NCI-H526 (cell line): ENCODE data around the gene RHOT1.
"Not testable (repeated sequence)": the region's sequence is repeated elsewhere in the genome, so short reads cannot be mapped to it uniquely, and the experiment has no call there.

Experiments
- DNase-seq, 2 experiments: peaks; one replicate each; lab custom pipeline; 2025; lab: John Stamatoyannopoulos, UW

RHOT1 gene

GRCh38 chr17:32124985-32125847 lies 17.1 kb upstream of the RHOT1 start:
- no peak for DNase-seq

- no peak for DNase-seq
These were observed 16.5 kb upstream of the RHOT1 start for GRCh38 chr17:32125848-32126153.

- DNase-seq, result no peak
These were observed 16.0 kb upstream of the RHOT1 start for GRCh38 chr17:32126325-32126724.

GRCh38 chr17:32126746-32127145 lies 15.6 kb upstream of the RHOT1 start:
- DNase-seq, result no peak

- DNase-seq, result peak; percentile 47 to 85
These were observed 15.0 kb upstream of the RHOT1 start for GRCh38 chr17:32127158-32127897.

GRCh38 chr17:32128470-32128869 lies 13.8 kb upstream of the RHOT1 start:
- DNase-seq, result not testable (repeated sequence)

GRCh38 chr17:32135497-32136117 lies 6.7 kb upstream of the RHOT1 start:
- peak in 1 of 2 experiments; percentile 37 for DNase-seq

GRCh38 chr17:32136856-32137255 lies 5.4 kb upstream of the RHOT1 start:
- no peak for DNase-seq

- DNase-seq, result not testable (repeated sequence)
These were observed 2.8 kb upstream of the RHOT1 start for GRCh38 chr17:32139504-32139903.

GRCh38 chr17:32141258-32141657 lies 1.0 kb upstream of the RHOT1 start:
- DNase-seq, result peak in 1 of 2 experiments; percentile 21

GRCh38 chr17:32141679-32142037 lies 644 bp upstream of the RHOT1 start:
- no peak for DNase-seq

- peak; percentile 38 to 72 for DNase-seq
These were observed 690 bp downstream of the RHOT1 start for GRCh38 chr17:32142857-32143526.

- no peak for DNase-seq
These were observed 1.2 kb downstream of the RHOT1 start for GRCh38 chr17:32143527-32143870.

- DNase-seq, result not testable (repeated sequence)
These were observed 2.1 kb downstream of the RHOT1 start for GRCh38 chr17:32144442-32144841.

GRCh38 chr17:32148351-32148750 lies 6.0 kb downstream of the RHOT1 start:
- DNase-seq, result no peak

GRCh38 chr17:32150358-32150757 lies 8.1 kb downstream of the RHOT1 start:
- no peak for DNase-seq

GRCh38 chr17:32152130-32152529 lies 9.8 kb downstream of the RHOT1 start:
- no peak for DNase-seq

GRCh38 chr17:32155896-32156295 lies 13.6 kb downstream of the RHOT1 start:
- DNase-seq, result no peak

GRCh38 chr17:32156656-32157055 lies 14.4 kb downstream of the RHOT1 start:
- no peak for DNase-seq

GRCh38 chr17:32157225-32157624 lies 14.9 kb downstream of the RHOT1 start:
- DNase-seq, result no peak

- DNase-seq, result no peak
These were observed 16.7 kb downstream of the RHOT1 start for GRCh38 chr17:32158870-32159585.
